Osteoblast (primary cell): Measurements from ENCODE around the gene PARVA. TPM values are rescaled to one million over a fixed set of nuclear protein-coding genes. Genes with fewer than 3 reads are reported as not detected.

Source experiments
- DNase-seq: peaks from one replicate; pipeline ENCODE4 v3.0.0; 2011; ENCODE audit warnings: low spot score, mixed read lengths; ENCODE audit not compliant: insufficient read length; ENCODE audit errors: missing footprints
- H2AFZ ChIP-seq: 2 replicates; pipeline ENCODE4 v1.6.0; 2011; ENCODE audit warnings: mild to moderate bottlenecking, low read length
- H3K27ac ChIP-seq: 2 replicates; pipeline ENCODE4 v1.5.1; 2011; ENCODE audit warnings: mild to moderate bottlenecking, low read depth, low read length, moderate library complexity
- H3K27me3 ChIP-seq: 2 replicates; pipeline ENCODE4 v1.6.0; 2012; ENCODE audit warnings: mild to moderate bottlenecking, control low read depth, inconsistent platforms, low read length, moderate library complexity; ENCODE audit not compliant: insufficient read depth
- H3K36me3 ChIP-seq: 2 replicates; pipeline ENCODE4 v1.5.1; 2011; ENCODE audit warnings: mild to moderate bottlenecking, low read length, control low read depth, moderate library complexity; ENCODE audit not compliant: insufficient read depth
- H3K4me1 ChIP-seq: 2 replicates; pipeline ENCODE4 v1.5.1; 2011; ENCODE audit warnings: mild to moderate bottlenecking, low read length, control low read depth, moderate library complexity; ENCODE audit not compliant: insufficient read depth
- H3K4me2 ChIP-seq: 2 replicates; pipeline ENCODE4 v1.6.0; 2011; ENCODE audit warnings: mild to moderate bottlenecking, low read length; ENCODE audit not compliant: insufficient read depth
- H3K4me3 ChIP-seq: fragments of 200-600 bp; sonication (generic); 3 replicates; pipeline ENCODE4 v1.5.1; 2012; ENCODE audit warnings: mild to moderate bottlenecking, low read length, inconsistent platforms; ENCODE audit not compliant: insufficient read depth
- H3K79me2 ChIP-seq: 2 replicates; pipeline ENCODE4 v1.6.0; 2012; ENCODE audit warnings: mild to moderate bottlenecking, low read length, control low read depth, inconsistent platforms; ENCODE audit not compliant: insufficient read depth
- H3K9me3 ChIP-seq: 2 replicates; pipeline ENCODE4 v1.5.1; 2011; ENCODE audit warnings: low read depth, low read length, control low read depth
- H4K20me1 ChIP-seq: 2 replicates; pipeline ENCODE4 v1.6.0; 2012; ENCODE audit warnings: mild to moderate bottlenecking, low read length, control low read depth; ENCODE audit not compliant: insufficient read depth
- total RNA-seq: library from RNA; depleted of rRNA; stranded (reverse); fragments of >200 nt; gene quantifications from 2 replicates; pipeline ENCODE4 v1.2.3, GENCODE V29; 2012
- TF ChIP-seq, protein P1 (sequence below): IDR thresholded peaks from 2 replicates; pipeline ENCODE4 v1.5.1; 2011; ENCODE audit warnings: mild to moderate bottlenecking, low read depth, low read length, moderate library complexity; ENCODE audit errors: extremely low read depth

PARVA gene
- total RNA-seq, 1 donor = 74.9 TPM

DNA sequence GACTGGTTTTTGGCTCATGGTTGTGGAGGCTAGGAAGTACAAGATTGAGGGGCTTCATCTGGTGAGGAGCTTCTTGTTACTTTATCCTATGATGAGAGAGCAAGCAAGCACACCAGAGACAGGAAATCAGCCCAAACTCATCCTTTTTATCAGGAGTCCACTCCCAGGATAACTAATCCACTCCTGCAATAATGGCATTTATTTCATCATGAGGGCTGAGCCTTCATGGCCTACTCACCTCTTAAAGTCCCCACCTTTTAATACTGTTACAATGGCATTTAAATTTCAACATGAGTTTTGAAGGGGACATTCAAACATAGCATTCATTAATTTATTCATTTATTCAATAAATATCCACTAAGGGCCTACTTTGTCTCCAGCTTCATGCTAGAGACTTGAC, 60.9 kb downstream of the PARVA start:
- TF ChIP-seq, protein P1, sequence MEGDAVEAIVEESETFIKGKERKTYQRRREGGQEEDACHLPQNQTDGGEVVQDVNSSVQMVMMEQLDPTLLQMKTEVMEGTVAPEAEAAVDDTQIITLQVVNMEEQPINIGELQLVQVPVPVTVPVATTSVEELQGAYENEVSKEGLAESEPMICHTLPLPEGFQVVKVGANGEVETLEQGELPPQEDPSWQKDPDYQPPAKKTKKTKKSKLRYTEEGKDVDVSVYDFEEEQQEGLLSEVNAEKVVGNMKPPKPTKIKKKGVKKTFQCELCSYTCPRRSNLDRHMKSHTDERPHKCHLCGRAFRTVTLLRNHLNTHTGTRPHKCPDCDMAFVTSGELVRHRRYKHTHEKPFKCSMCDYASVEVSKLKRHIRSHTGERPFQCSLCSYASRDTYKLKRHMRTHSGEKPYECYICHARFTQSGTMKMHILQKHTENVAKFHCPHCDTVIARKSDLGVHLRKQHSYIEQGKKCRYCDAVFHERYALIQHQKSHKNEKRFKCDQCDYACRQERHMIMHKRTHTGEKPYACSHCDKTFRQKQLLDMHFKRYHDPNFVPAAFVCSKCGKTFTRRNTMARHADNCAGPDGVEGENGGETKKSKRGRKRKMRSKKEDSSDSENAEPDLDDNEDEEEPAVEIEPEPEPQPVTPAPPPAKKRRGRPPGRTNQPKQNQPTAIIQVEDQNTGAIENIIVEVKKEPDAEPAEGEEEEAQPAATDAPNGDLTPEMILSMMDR = no peak
- H2AFZ ChIP-seq = no peak overlapping the region
- no peak overlapping the region for H3K4me3 ChIP-seq
- H3K79me2 ChIP-seq = peaks cover 81% of the 10 kb centered on the region
- H3K4me1 ChIP-seq = peaks cover 28% of the 10 kb centered on the region
- peaks cover 21% of the 10 kb centered on the region for H4K20me1 ChIP-seq
- no peaks in the 10 kb centered on the region for H3K9me3 ChIP-seq
- peaks cover 10% of the 10 kb centered on the region for H3K36me3 ChIP-seq
- no peak for DNase-seq
- H3K27ac ChIP-seq = no peak overlapping the region
- no peak overlapping the region for H3K4me2 ChIP-seq
- no peaks in the 10 kb centered on the region for H3K27me3 ChIP-seq

DNA sequence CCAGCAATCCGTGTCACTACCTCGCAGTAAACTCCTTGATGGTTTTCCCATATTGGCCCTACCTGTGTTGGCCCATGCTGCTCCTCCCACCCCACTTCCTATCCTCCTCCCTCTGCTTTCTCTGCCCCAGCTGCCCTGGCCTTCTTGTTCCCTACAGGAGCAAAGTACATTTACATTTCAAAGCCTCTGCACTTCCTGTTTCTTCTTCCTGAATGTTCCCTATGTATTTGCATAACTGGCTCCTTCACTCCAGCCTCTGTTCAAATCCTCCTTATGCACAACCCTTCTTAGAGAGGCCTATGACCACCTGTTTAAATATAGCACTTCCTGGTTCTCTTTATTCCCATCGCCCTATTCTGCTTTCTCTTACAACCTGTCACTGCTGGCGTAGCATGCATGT, 62.2 kb downstream of the PARVA start:
- Histone ChIP-seq H3K27me3 (no peaks in the 10 kb centered on the region), H4K20me1 (peaks cover 24% of the 10 kb centered on the region), H3K36me3 (peaks cover 16% of the 10 kb centered on the region), H2AFZ (no peak overlapping the region), H3K9me3 (no peaks in the 10 kb centered on the region), H3K79me2 (peaks cover 82% of the 10 kb centered on the region), H3K4me3 (no peak overlapping the region), H3K4me2 (no peak overlapping the region), H3K27ac (no peak overlapping the region), H3K4me1 (peaks cover 16% of the 10 kb centered on the region)
- TF ChIP-seq, protein P1 = no peak
- DNase-seq = no peak

DNA sequence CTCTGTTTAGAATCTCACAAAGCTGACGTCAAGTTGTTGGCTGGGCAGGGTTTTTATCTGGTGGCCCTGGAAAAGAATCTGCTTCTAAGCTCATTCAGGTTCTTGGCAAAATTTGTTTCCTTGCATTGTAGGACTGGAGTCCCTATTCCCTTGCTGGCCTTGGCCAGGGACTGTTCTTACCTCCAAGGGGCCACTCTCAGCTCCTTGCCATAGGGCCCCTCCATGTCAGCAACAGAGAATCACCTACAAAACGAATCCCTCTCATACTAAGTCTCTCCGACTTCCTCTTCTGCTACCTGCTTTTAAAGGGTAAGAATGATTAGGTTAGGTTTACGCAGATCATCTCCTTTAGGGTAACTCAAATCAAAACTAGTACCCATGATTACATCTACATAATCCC, 63.2 kb downstream of the PARVA start:
- Histone ChIP-seq H3K27ac (no peak overlapping the region), H4K20me1 (peaks cover 28% of the 10 kb centered on the region), H3K36me3 (peaks cover 16% of the 10 kb centered on the region), H3K4me3 (no peak overlapping the region), H3K27me3 (no peaks in the 10 kb centered on the region), H3K79me2 (peaks cover 82% of the 10 kb centered on the region), H3K9me3 (no peaks in the 10 kb centered on the region), H2AFZ (no peak overlapping the region), H3K4me2 (no peak overlapping the region), H3K4me1 (peaks cover 13% of the 10 kb centered on the region)
- no peak for DNase-seq
- TF ChIP-seq, protein P1 = no peak

DNA sequence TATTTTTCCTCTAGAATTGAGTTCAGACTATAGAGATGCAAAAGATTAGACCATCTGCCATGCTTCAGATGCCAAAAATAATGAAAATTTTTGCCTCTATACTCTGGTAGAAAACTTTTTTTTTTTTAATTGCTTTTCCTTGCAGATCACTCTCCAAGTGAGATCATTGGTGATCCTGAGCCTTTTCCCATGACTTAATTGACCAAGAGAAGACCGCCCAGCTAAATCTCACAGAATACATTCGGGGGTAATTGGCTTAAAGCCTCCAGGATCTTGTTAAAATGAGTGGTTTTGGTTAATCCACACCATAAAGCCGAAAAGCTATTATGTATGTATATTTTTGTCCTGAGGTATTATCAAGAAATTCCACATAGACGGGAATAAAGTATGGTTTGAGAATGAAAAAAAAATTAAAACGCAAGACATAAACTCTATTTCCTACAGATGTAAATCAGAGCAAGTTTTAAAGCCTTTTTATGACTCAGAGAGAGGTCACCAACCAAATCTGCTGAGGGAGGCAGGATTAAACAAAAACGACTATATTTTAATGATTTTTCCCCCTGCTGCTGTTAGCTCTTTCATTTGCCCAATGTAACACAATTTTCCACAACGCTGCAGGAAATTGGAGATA, 64.0 kb downstream of the PARVA start:
- Histone ChIP-seq H4K20me1 (peaks cover 28% of the 10 kb centered on the region), H3K27ac (no peak overlapping the region), H3K27me3 (no peaks in the 10 kb centered on the region), H3K36me3 (peaks cover 12% of the 10 kb centered on the region), H3K4me1 (peaks cover 13% of the 10 kb centered on the region), H3K4me3 (no peak overlapping the region), H3K4me2 (peak overlapping the region; percentile 26), H3K9me3 (no peaks in the 10 kb centered on the region), H2AFZ (no peak overlapping the region), H3K79me2 (peaks cover 83% of the 10 kb centered on the region)
- TF ChIP-seq, protein P1 = no peak
- DNase-seq = peak; percentile 84
